HEK293 (cell line): ENCODE data around the gene PGK1.
"Not testable (repeated sequence)": the region's sequence is repeated elsewhere in the genome, so short reads cannot be mapped to it uniquely, and the experiment has no call there.

Source experiments
- CTCF ChIA-PET: fragments of 350-600 bp; formaldehyde crosslinking; extraction: SDS; loops from one replicate; lab custom pipeline; 2021; ENCODE audit warnings: antibody characterized with exemption; lab: Yijun Ruan, JAX
- POLR2A ChIA-PET: fragments of 300-600 bp; formaldehyde crosslinking; extraction: SDS; loops from one replicate; lab custom pipeline; 2020; ENCODE audit warnings: antibody characterized with exemption, inconsistent platforms; lab: Yijun Ruan, JAX
- H3K27ac ChIP-seq: fragments of 200-500 bp; sonication (Bioruptor generic); 2 replicates; pipeline ENCODE4 v1.5.1; 2014; ENCODE audit warnings: low read depth, low read length, control low read depth, inconsistent platforms; ENCODE audit errors: extremely low read depth
- H3K36me3 ChIP-seq, 2 experiments: fragments of 200-500 bp in 1 of 2; sonication (Bioruptor generic) in 1 of 2; 1 replicate in 1 of 2; 2 replicates in 1 of 2; pipeline ENCODE4 v1.5.1; 2014 to 2017; ENCODE audit warnings: inconsistent platforms in 2 of 2, low read length in 2 of 2; ENCODE audit not compliant: control insufficient read depth in 2 of 2, insufficient read depth in 1 of 2
- H3K4me1 ChIP-seq: fragments of 200-500 bp; sonication (Bioruptor generic); 2 replicates; pipeline ENCODE4 v1.5.1; 2014; ENCODE audit warnings: mild to moderate bottlenecking, low read length, inconsistent platforms; ENCODE audit not compliant: control insufficient read depth, insufficient read depth
- H3K4me3 ChIP-seq: 2 replicates; pipeline ENCODE4 v1.5.1; 2011; ENCODE audit warnings: low read depth, mild to moderate bottlenecking, control low read depth, low read length, moderate library complexity
- H3K9me3 ChIP-seq: fragments of 200-500 bp; sonication (Bioruptor generic); 2 replicates; pipeline ENCODE4 v1.5.1; 2014; ENCODE audit warnings: low read depth, low read length, inconsistent platforms; ENCODE audit not compliant: control insufficient read depth, insufficient read depth
- CTCF ChIP-seq: fragments of 450-650 bp; formaldehyde crosslinking; IDR thresholded peaks from 2 replicates; pipeline ENCODE4 v1.5.1; 2016; ENCODE audit warnings: missing biosample characterization, missing genetic modification characterization
- GLI4 ChIP-seq: fragments of 450-650 bp; formaldehyde crosslinking; IDR thresholded peaks from 2 replicates; pipeline ENCODE4 v1.5.1; 2016; ENCODE audit warnings: missing biosample characterization, missing genetic modification characterization
- HIC1 ChIP-seq: fragments of 450-650 bp; formaldehyde crosslinking; IDR thresholded peaks from 2 replicates; pipeline ENCODE4 v1.5.1; 2016; ENCODE audit warnings: missing biosample characterization, missing genetic modification characterization
- SCRT1 ChIP-seq: fragments of 450-650 bp; formaldehyde crosslinking; IDR thresholded peaks from 2 replicates; pipeline ENCODE4 v1.5.1; 2016; ENCODE audit warnings: missing biosample characterization, missing genetic modification characterization, borderline replicate concordance
- SCRT2 ChIP-seq: fragments of 450-650 bp; formaldehyde crosslinking; IDR thresholded peaks from 2 replicates; pipeline ENCODE4 v1.5.1; 2016; ENCODE audit warnings: missing biosample characterization, missing genetic modification characterization
- ZBTB1 ChIP-seq: fragments of 450-650 bp; formaldehyde crosslinking; IDR thresholded peaks from 2 replicates; pipeline ENCODE4 v1.5.1; 2016; ENCODE audit warnings: missing biosample characterization, missing genetic modification characterization
- ZBTB49 ChIP-seq: fragments of 450-650 bp; formaldehyde crosslinking; IDR thresholded peaks from 2 replicates; pipeline ENCODE4 v1.5.1; 2016; ENCODE audit warnings: missing biosample characterization, missing genetic modification characterization, low read depth
- ZFP69B ChIP-seq: fragments of 450-650 bp; formaldehyde crosslinking; IDR thresholded peaks from 2 replicates; pipeline ENCODE4 v1.5.1; 2016; ENCODE audit warnings: missing biosample characterization, missing genetic modification characterization
- ZNF138 ChIP-seq: fragments of 450-650 bp; formaldehyde crosslinking; IDR thresholded peaks from 2 replicates; pipeline ENCODE4 v1.5.1; 2016; ENCODE audit warnings: missing biosample characterization, missing genetic modification characterization, borderline replicate concordance
- ZNF19 ChIP-seq: fragments of 450-650 bp; formaldehyde crosslinking; IDR thresholded peaks from 2 replicates; pipeline ENCODE4; 2016; ENCODE audit warnings: missing biosample characterization, missing genetic modification characterization, low read depth
- ZNF202 ChIP-seq: fragments of 450-650 bp; formaldehyde crosslinking; IDR thresholded peaks from 2 replicates; pipeline ENCODE4 v1.5.1; 2016; ENCODE audit warnings: missing biosample characterization, missing genetic modification characterization, borderline replicate concordance
- ZNF501 ChIP-seq: fragments of 450-650 bp; formaldehyde crosslinking; IDR thresholded peaks from 2 replicates; pipeline ENCODE4 v1.5.1; 2016; ENCODE audit warnings: missing biosample characterization, missing genetic modification characterization
- ZNF654 ChIP-seq: fragments of 450-650 bp; formaldehyde crosslinking; IDR thresholded peaks from 2 replicates; pipeline ENCODE4 v1.5.1; 2016; ENCODE audit warnings: low read depth, missing biosample characterization, missing genetic modification characterization
- ZNF660 ChIP-seq: fragments of 450-650 bp; IDR thresholded peaks from 2 replicates; pipeline ENCODE4 v1.5.1; 2018; ENCODE audit warnings: missing biosample characterization, mild to moderate bottlenecking, missing genetic modification characterization
- ZNF707 ChIP-seq: fragments of 450-650 bp; formaldehyde crosslinking; IDR thresholded peaks from 2 replicates; pipeline ENCODE4 v1.5.1; 2016; ENCODE audit warnings: missing biosample characterization, missing genetic modification characterization

Gene PGK1

GRCh38 chrX:78123190-78123589, 19.1 kb downstream of the PGK1 start:
- Histone ChIP-seq H3K36me3 (peaks cover 69 to 98% of the 10 kb centered on the region in 2 experiments), H3K9me3 (no peaks in the 10 kb centered on the region), H3K4me3 (no peak overlapping the region), H3K27ac (no peak overlapping the region), H3K4me1 (no peaks in the 10 kb centered on the region)
- TF ChIP-seq HIC1 (tag by site-specific recombination) (no peak), ZBTB1 (tag by site-specific recombination) (no peak), CTCF (tag by site-specific recombination) (no peak), ZNF707 (tag by site-specific recombination) (no peak), ZFP69B (no peak), ZNF501 (tag by site-specific recombination) (no peak)
- ChIA-PET POLR2A (no interaction called here), CTCF (interaction anchor here (0.7 kb wide), 1 partner anchor 21 kb away, joined by 7 read pairs; no protein-coding TSS in a partner anchor)

- CTCF ChIA-PET, result interaction anchor here (0.6 kb wide), 1 partner anchor 14 kb away, joined by 3 read pairs; no protein-coding TSS in a partner anchor
- Histone ChIP-seq H3K36me3 (peaks cover 71 to 96% of the 10 kb centered on the region in 2 experiments), H3K9me3 (no peaks in the 10 kb centered on the region)
- POLR2A ChIA-PET, result no interaction called here
- TF ChIP-seq ZNF138 (tag by site-specific recombination), result no peak
- TF ChIP-seq ZNF660 (tag by site-specific recombination), result no peak
- TF ChIP-seq ZNF654, result peak; percentile 36
- no peak for TF ChIP-seq ZNF19 (tag by site-specific recombination)
- TF ChIP-seq ZNF202 (tag by site-specific recombination), result no peak
- TF ChIP-seq, all 188 proteins: peak for 1
- Histone ChIP-seq H3K27ac (no peak overlapping the region), H3K4me1 (no peaks in the 10 kb centered on the region), H3K4me3 (no peak overlapping the region)
These were observed 20.3 kb downstream of the PGK1 start for GRCh38 chrX:78124307-78124706.

GRCh38 chrX:78125148-78125547, 21.1 kb downstream of the PGK1 start:
- Histone ChIP-seq H3K4me1 (no peaks in the 10 kb centered on the region), H3K9me3 (no peaks in the 10 kb centered on the region), H3K36me3 (peaks cover 63 to 94% of the 10 kb centered on the region in 2 experiments), H3K27ac (no peak overlapping the region), H3K4me3 (no peak overlapping the region)
- TF ChIP-seq SCRT1 (tag by site-specific recombination) (peak; percentile 86), SCRT2 (tag by site-specific recombination) (peak; percentile 90), GLI4 (tag by site-specific recombination) (no peak), ZBTB49 (no peak)
- ChIA-PET CTCF (interaction anchor here (0.5 to 0.7 kb wide), 4 partner anchors 10 to 318 kb away, joined by 3 to 10 read pairs (median 3); no protein-coding TSS in a partner anchor), POLR2A (no interaction called here)

- peaks cover 57 to 95% of the 10 kb centered on the region in 2 experiments for H3K36me3 ChIP-seq
- H3K27ac ChIP-seq, H3K4me3 ChIP-seq, H3K4me1 ChIP-seq, POLR2A ChIA-PET, H3K9me3 ChIP-seq: not testable (repeated sequence)
- CTCF ChIA-PET, result interaction anchor here (0.5 to 1.2 kb wide), 4 partner anchors 74 to 1884 kb away, joined by 3 to 7 read pairs (median 4); no protein-coding TSS in a partner anchor
These were observed 21.7 kb downstream of the PGK1 start for GRCh38 chrX:78125781-78126180.
